ENCODE measurements around the gene RPS6KA4.

RPS6KA4 gene

GRCh38 chr11:64369440-64370421 lies 10.8 kb downstream of the RPS6KA4 start:
- DNase-seq, result no peak

- no peak for DNase-seq
These were observed 12.2 kb downstream of the RPS6KA4 start for GRCh38 chr11:64371201-64371600.

GRCh38 chr11:64372021-64372420 lies 13.1 kb downstream of the RPS6KA4 start:
- no peak for DNase-seq

- no peak for DNase-seq
These were observed 14.0 kb downstream of the RPS6KA4 start for GRCh38 chr11:64372802-64373597.

- DNase-seq, result no peak
These were observed 14.6 kb downstream of the RPS6KA4 start for GRCh38 chr11:64373598-64373974.

- no peak for DNase-seq
These were observed 17.1 kb downstream of the RPS6KA4 start for GRCh38 chr11:64376071-64376470.

GRCh38 chr11:64378335-64378880 lies 19.4 kb downstream of the RPS6KA4 start:
- DNase-seq, result no peak

- DNase-seq, result no peak
These were observed 20.2 kb downstream of the RPS6KA4 start for GRCh38 chr11:64379160-64379559.

GRCh38 chr11:64379817-64380709 lies 21.1 kb downstream of the RPS6KA4 start:
- DNase-seq, result no peak

GRCh38 chr11:64381350-64381749 lies 22.4 kb downstream of the RPS6KA4 start:
- no peak for DNase-seq

GRCh38 chr11:64382047-64382446 lies 23.1 kb downstream of the RPS6KA4 start:
- no peak for DNase-seq

- DNase-seq, result no peak
These were observed 23.6 kb downstream of the RPS6KA4 start for GRCh38 chr11:64382586-64382985.

GRCh38 chr11:64383580-64383979 lies 24.6 kb downstream of the RPS6KA4 start:
- no peak for DNase-seq

GRCh38 chr11:64384028-64384737 lies 25.2 kb downstream of the RPS6KA4 start:
- DNase-seq, result no peak

- no peak for DNase-seq
These were observed 26.3 kb downstream of the RPS6KA4 start for GRCh38 chr11:64384981-64385944.

- DNase-seq, result no peak
These were observed 27.2 kb downstream of the RPS6KA4 start for GRCh38 chr11:64385945-64386704.

- DNase-seq, result no peak
These were observed 29.0 kb downstream of the RPS6KA4 start for GRCh38 chr11:64387916-64388315.

- DNase-seq, result no peak
These were observed 29.9 kb downstream of the RPS6KA4 start for GRCh38 chr11:64388894-64389293.

GRCh38 chr11:64389851-64390250 lies 30.9 kb downstream of the RPS6KA4 start:
- DNase-seq, result no peak

GRCh38 chr11:64390558-64390957 lies 31.6 kb downstream of the RPS6KA4 start:
- DNase-seq, result no peak

Measured in NCI-H2107 (cell line).